Measurements from ENCODE around the gene LRMDA.

LRMDA gene

GRCh38 chr10:75950997-75951589 lies 519.7 kb downstream of the LRMDA start:
- no peak for DNase-seq (ENCODE audit: low read depth)
- TF ChIP-seq CTCF (IDR thresholded peaks at IDR 0.05; ENCODE audit: low read depth, low read length, missing control alignments), result no peak
- no peak overlapping the region for H3K4me3 ChIP-seq (ENCODE audit: low read depth, low read length)

GRCh38 chr10:75951627-75952026 lies 520.2 kb downstream of the LRMDA start:
- TF ChIP-seq CTCF (IDR thresholded peaks at IDR 0.05; ENCODE audit: low read depth, low read length, missing control alignments), result no peak
- H3K4me3 ChIP-seq (ENCODE audit: low read depth, low read length), result no peak overlapping the region
- DNase-seq (ENCODE audit: low read depth), result no peak

- TF ChIP-seq CTCF (IDR thresholded peaks at IDR 0.05; ENCODE audit: low read depth, low read length, missing control alignments), result no peak
- no peak overlapping the region for H3K4me3 ChIP-seq (ENCODE audit: low read depth, low read length)
- DNase-seq (ENCODE audit: low read depth), result no peak
Measured at GRCh38 chr10:75952093-75952492, 520.7 kb downstream of the LRMDA start.

GRCh38 chr10:75954486-75954885 lies 523.1 kb downstream of the LRMDA start:
- no peak overlapping the region for H3K4me3 ChIP-seq (ENCODE audit: low read depth, low read length)
- DNase-seq (ENCODE audit: low read depth), result no peak
- TF ChIP-seq CTCF (IDR thresholded peaks at IDR 0.05; ENCODE audit: low read depth, low read length, missing control alignments), result no peak

- no peak for TF ChIP-seq CTCF (IDR thresholded peaks at IDR 0.05; ENCODE audit: low read depth, low read length, missing control alignments)
- no peak for DNase-seq (ENCODE audit: low read depth)
Measured at GRCh38 chr10:75955973-75956502, 524.6 kb downstream of the LRMDA start.

GRCh38 chr10:75956624-75957023 lies 525.2 kb downstream of the LRMDA start:
- no peak overlapping the region for H3K4me3 ChIP-seq (ENCODE audit: low read depth, low read length)
- no peak for TF ChIP-seq CTCF (IDR thresholded peaks at IDR 0.05; ENCODE audit: low read depth, low read length, missing control alignments)
- no peak for DNase-seq (ENCODE audit: low read depth)

More at GRCh38 chr10:75955973-75956502, 524.6 kb downstream of the LRMDA start:
- H3K4me3 ChIP-seq (ENCODE audit: low read depth, low read length), result no peak overlapping the region
